ENCODE results near the gene KSR1. TPM values are rescaled to one million over a fixed set of nuclear protein-coding genes. Genes with fewer than 3 reads are reported as not detected.

The KSR1 gene
- total and polyA plus RNA-seq, 9 of the 15 experiments (the other 6 are each of a cell fraction or from before 2014, with no cell fraction given): 1.4 to 51.7 (median 18.4) TPM

GRCh38 chr17:27494192-27495091, 38.2 kb downstream of the KSR1 start (continued):
- TF ChIP-seq, protein P1, sequence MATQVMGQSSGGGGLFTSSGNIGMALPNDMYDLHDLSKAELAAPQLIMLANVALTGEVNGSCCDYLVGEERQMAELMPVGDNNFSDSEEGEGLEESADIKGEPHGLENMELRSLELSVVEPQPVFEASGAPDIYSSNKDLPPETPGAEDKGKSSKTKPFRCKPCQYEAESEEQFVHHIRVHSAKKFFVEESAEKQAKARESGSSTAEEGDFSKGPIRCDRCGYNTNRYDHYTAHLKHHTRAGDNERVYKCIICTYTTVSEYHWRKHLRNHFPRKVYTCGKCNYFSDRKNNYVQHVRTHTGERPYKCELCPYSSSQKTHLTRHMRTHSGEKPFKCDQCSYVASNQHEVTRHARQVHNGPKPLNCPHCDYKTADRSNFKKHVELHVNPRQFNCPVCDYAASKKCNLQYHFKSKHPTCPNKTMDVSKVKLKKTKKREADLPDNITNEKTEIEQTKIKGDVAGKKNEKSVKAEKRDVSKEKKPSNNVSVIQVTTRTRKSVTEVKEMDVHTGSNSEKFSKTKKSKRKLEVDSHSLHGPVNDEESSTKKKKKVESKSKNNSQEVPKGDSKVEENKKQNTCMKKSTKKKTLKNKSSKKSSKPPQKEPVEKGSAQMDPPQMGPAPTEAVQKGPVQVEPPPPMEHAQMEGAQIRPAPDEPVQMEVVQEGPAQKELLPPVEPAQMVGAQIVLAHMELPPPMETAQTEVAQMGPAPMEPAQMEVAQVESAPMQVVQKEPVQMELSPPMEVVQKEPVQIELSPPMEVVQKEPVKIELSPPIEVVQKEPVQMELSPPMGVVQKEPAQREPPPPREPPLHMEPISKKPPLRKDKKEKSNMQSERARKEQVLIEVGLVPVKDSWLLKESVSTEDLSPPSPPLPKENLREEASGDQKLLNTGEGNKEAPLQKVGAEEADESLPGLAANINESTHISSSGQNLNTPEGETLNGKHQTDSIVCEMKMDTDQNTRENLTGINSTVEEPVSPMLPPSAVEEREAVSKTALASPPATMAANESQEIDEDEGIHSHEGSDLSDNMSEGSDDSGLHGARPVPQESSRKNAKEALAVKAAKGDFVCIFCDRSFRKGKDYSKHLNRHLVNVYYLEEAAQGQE (IDR thresholded peaks at IDR 0.05; ENCODE audit: borderline replicate concordance): peak; percentile 33; the same call in 1 of the 2 replicates
- TF ChIP-seq, protein P1 (CRISPR knock-in tag; IDR thresholded peaks at IDR 0.05; ENCODE audit: low read depth): no peak
